Stimulated activated CD8-positive, alpha-beta memory T cell treated with anti-CD3 and anti-CD28 coated beads, Interleukin-2, amount 100 ng/mL, for 1 hour (primary cell): ENCODE data around the gene PCOLCE2.
"Not testable (repeated sequence)": the region's sequence is repeated elsewhere in the genome, so short reads cannot be mapped to it uniquely, and the experiment has no call there.

ENCODE experiments used
- DNase-seq, 2 donors: peaks; one replicate each; pipeline ENCODE4 v3.0.0-alpha.2; 2020; ENCODE audit warnings: low read depth in 2 of 2

PCOLCE2 gene

GRCh38 chr3:142898346-142899213 is 9.7 kb upstream of the PCOLCE2 start:
- DNase-seq, result no peak

GRCh38 chr3:142897807-142898206 is 8.9 kb upstream of the PCOLCE2 start:
- DNase-seq, result no peak

- no peak for DNase-seq
These were observed 8.1 kb upstream of the PCOLCE2 start for GRCh38 chr3:142896996-142897395.

GRCh38 chr3:142896201-142896755 is 7.4 kb upstream of the PCOLCE2 start:
- DNase-seq, result no peak

- DNase-seq, result no peak
These were observed 5.6 kb upstream of the PCOLCE2 start for GRCh38 chr3:142894493-142894892.

- DNase-seq, result no peak
These were observed 3.8 kb upstream of the PCOLCE2 start for GRCh38 chr3:142892714-142893113.

- no peak for DNase-seq
These were observed 1.7 kb upstream of the PCOLCE2 start for GRCh38 chr3:142890592-142890991.

- DNase-seq, result no peak
These were observed 530 bp upstream of the PCOLCE2 start for GRCh38 chr3:142889212-142890014.

GRCh38 chr3:142888099-142888480 is 793 bp downstream of the PCOLCE2 start:
- DNase-seq, result no peak

GRCh38 chr3:142886940-142887339 is 1.9 kb downstream of the PCOLCE2 start:
- no peak for DNase-seq

GRCh38 chr3:142886021-142886420 is 2.9 kb downstream of the PCOLCE2 start:
- DNase-seq, result no peak

GRCh38 chr3:142884531-142884930 is 4.4 kb downstream of the PCOLCE2 start:
- no peak for DNase-seq

GRCh38 chr3:142883534-142883933 is 5.3 kb downstream of the PCOLCE2 start:
- DNase-seq, result not testable (repeated sequence)

GRCh38 chr3:142881445-142882224 is 7.2 kb downstream of the PCOLCE2 start:
- DNase-seq, result no peak

GRCh38 chr3:142878649-142879300 is 10.1 kb downstream of the PCOLCE2 start:
- DNase-seq, result no peak

GRCh38 chr3:142876417-142876816 is 12.5 kb downstream of the PCOLCE2 start:
- DNase-seq, result no peak

GRCh38 chr3:142875583-142876207 is 13.2 kb downstream of the PCOLCE2 start:
- DNase-seq, result no peak

- DNase-seq, result no peak
These were observed 13.8 kb downstream of the PCOLCE2 start for GRCh38 chr3:142875099-142875498.

- DNase-seq, result not testable (repeated sequence)
These were observed 20.5 kb downstream of the PCOLCE2 start for GRCh38 chr3:142868382-142868781.

GRCh38 chr3:142866841-142867631 is 21.8 kb downstream of the PCOLCE2 start:
- DNase-seq, result no peak
